ENCODE measurements around the gene PRRX2. TPM values are rescaled to one million over a fixed set of nuclear protein-coding genes. Genes with fewer than 3 reads are reported as not detected.
A peak's percentile ranks its signal among the peaks of the same experiment; 100 is the strongest.

PRRX2 gene
- 1 to 10 TPM; 1.7 to 3.6 TPM for polyA plus RNA-seq

GRCh38 chr9:129665389-129665775 is at the start of gene PRRX2:
PRRX2 (plus strand) TSS chr9:129665647; CDS start chr9:129665868, 221 bp downstream.
- 1% methylated on average over 19 to 37 of the region's 37 CpGs for WGBS, 2 donors
- Histone ChIP-seq H3K36me3 (ENCODE audit: control insufficient read depth in 2 of 2, insufficient read depth in 2 of 2, low read length in 1 of 2) (no peaks in the 10 kb centered on the region), H3K27ac (ENCODE audit: low read depth in 2 of 2, low read length in 1 of 2) (no peak within 1 kb of the TSS)

DNA sequence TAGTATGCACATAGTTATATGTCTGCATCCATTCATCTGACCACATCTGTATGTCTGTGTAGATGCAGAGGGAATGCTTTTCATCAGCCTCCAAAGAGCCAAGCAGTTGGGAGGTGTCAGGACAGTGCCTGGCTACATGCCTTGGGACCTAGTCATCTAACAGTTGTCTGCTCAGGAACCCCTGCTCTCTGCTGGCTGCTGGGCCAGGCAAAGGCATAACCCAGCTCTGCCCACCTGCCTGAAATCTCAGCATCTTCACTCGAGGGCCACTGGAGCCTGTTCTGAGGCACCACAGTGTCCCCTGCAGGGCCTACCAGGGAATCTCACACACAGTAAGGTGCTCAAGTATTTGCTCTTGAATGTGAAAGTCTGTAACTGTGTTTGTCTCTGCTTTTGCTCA is 48.3 kb upstream of the PRRX2 start:
- H3K4me3 ChIP-seq (ENCODE audit: low read depth in 1 of 2, low read length in 2 of 2): no peak overlapping the region
- 4 to 6% methylated on average over 1 of the region's 1 CpG for WGBS, 2 donors
- H3K27me3 ChIP-seq (ENCODE audit: control insufficient read depth in 1 of 2, insufficient read depth in 2 of 2, low read length in 2 of 2): peaks cover 0 to 5% of the 10 kb centered on the region in 2 donors
- H3K36me3 ChIP-seq (ENCODE audit: control insufficient read depth in 2 of 2, insufficient read depth in 2 of 2, low read length in 1 of 2): no peaks in the 10 kb centered on the region
- H3K4me1 ChIP-seq (ENCODE audit: control insufficient read depth in 2 of 2, insufficient read depth in 2 of 2, low read length in 1 of 2): peaks cover 0 to 3% of the 10 kb centered on the region in 2 donors
- no peak overlapping the region for H3K27ac ChIP-seq (ENCODE audit: low read depth in 2 of 2, low read length in 1 of 2)
- H3K9me3 ChIP-seq (ENCODE audit: control insufficient read depth in 2 of 2, insufficient read depth in 1 of 2, low read depth in 1 of 2, low read length in 1 of 2): no peaks in the 10 kb centered on the region

More at GRCh38 chr9:129665389-129665775, at the start of gene PRRX2:
- H3K9me3 ChIP-seq (ENCODE audit: control insufficient read depth in 2 of 2, insufficient read depth in 1 of 2, low read depth in 1 of 2, low read length in 1 of 2): no peaks in the 10 kb centered on the region
- H3K27me3 ChIP-seq (ENCODE audit: control insufficient read depth in 1 of 2, insufficient read depth in 2 of 2, low read length in 2 of 2): peaks cover 0 to 2% of the 10 kb centered on the region in 2 donors
- H3K4me3 ChIP-seq (ENCODE audit: low read depth in 1 of 2, low read length in 2 of 2): peak within 1 kb of the TSS; percentile 41 to 48
- H3K4me1 ChIP-seq (ENCODE audit: control insufficient read depth in 2 of 2, insufficient read depth in 2 of 2, low read length in 1 of 2): peaks cover 0 to 11% of the 10 kb centered on the region in 2 donors

DNA sequence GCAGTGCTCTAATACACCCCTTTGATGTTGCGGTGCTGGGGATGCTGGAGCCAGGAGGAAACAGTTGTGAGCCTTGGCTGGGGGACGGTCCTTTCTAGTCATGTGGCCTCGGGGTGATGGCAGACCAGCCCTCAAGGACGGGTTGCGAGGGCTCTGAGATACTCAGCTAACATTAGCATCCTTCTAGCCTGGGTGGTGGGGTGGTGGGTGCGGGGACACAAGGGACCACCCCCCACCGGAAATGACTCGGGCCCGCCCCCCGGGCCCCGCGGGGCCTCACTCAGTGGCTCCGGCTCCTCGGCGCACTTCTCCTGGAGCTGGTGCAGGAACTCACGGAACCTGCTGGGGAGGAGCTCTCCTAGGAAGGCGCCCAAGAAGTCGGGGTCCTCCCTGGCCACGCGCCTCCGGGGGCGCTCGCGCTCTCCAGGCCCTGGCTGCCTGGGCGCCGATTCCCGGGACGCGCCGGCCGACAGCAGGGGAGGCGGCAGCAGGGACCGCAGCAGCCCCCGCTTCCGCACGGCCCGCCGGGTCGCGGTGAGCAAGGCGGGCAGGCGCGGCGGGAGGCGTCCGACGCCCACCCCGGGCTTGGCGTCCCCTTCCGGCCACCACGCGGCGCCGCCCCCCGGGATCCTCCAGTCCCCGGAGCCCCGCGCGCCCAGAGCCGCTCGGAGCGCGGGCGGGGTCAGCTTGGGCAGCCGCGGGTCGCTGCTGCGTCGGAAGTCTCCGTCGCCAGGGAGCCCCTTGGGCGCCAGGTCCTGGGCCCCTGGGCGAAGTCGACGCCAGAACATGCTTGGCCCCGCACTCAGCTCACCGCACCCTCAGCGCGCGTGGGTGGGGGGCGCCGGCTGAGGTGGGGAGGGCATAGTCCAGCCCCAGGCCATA is 45.4 kb upstream of the PRRX2 start:
- 2% methylated on average over 51 to 82 of the region's 82 CpGs for WGBS, 2 donors
- Histone ChIP-seq H3K36me3 (ENCODE audit: control insufficient read depth in 2 of 2, insufficient read depth in 2 of 2, low read length in 1 of 2) (no peaks in the 10 kb centered on the region), H3K4me1 (ENCODE audit: control insufficient read depth in 2 of 2, insufficient read depth in 2 of 2, low read length in 1 of 2) (peaks cover 0 to 3% of the 10 kb centered on the region in 2 donors), H3K27me3 (ENCODE audit: control insufficient read depth in 1 of 2, insufficient read depth in 2 of 2, low read length in 2 of 2) (peaks cover 0 to 5% of the 10 kb centered on the region in 2 donors), H3K27ac (ENCODE audit: low read depth in 2 of 2, low read length in 1 of 2) (no peak overlapping the region), H3K9me3 (ENCODE audit: control insufficient read depth in 2 of 2, insufficient read depth in 1 of 2, low read depth in 1 of 2, low read length in 1 of 2) (no peaks in the 10 kb centered on the region), H3K4me3 (ENCODE audit: low read depth in 1 of 2, low read length in 2 of 2) (peak overlapping the region; percentile 31 to 46)

DNA sequence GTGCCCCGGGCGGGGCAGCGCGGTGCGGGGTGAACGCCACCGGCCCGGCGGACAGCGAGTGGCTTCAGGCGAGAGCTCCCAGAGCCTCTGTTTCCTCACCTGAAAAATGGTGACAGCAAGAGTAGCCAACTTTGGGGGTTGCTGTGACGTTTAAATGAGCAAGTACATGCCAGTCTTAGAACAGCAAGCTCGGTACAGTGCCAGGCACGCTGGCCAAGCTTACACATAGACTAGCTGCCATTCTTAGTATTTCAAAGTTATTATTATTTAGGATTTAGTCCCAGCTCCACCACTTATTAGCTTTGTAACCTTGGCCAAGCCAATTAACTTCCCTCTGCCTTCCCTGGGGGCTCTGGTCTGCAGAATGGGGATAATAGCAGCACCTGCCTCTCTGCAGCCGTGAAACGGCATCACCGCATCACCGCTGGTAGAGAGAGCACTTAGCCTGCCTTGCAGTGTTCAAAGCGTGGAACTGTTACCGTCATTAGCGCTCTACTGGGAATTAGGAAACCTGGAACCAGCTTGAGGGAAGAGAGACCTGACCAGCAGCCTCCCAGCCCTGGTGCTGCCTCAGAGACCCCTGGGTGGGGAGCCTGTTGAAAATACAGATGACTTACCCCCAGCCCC is 44.7 kb upstream of the PRRX2 start, which contains the start of gene C9orf50:
Gene C9orf50, minus strand, starts transcription at position 433 of the 627 bp plus-strand sequence. CDS start 527 bp downstream, outside the sequence.
- H3K27ac ChIP-seq (ENCODE audit: low read depth in 2 of 2, low read length in 1 of 2): no peak within 1 kb of the TSS
- peaks cover 0 to 5% of the 10 kb centered on the region in 2 donors for H3K27me3 ChIP-seq (ENCODE audit: control insufficient read depth in 1 of 2, insufficient read depth in 2 of 2, low read length in 2 of 2)
- peak within 1 kb of the TSS; percentile 31 to 46 for H3K4me3 ChIP-seq (ENCODE audit: low read depth in 1 of 2, low read length in 2 of 2)
- H3K36me3 ChIP-seq (ENCODE audit: control insufficient read depth in 2 of 2, insufficient read depth in 2 of 2, low read length in 1 of 2): no peaks in the 10 kb centered on the region
- peaks cover 3 to 4% of the 10 kb centered on the region in 2 donors for H3K4me1 ChIP-seq (ENCODE audit: control insufficient read depth in 2 of 2, insufficient read depth in 2 of 2, low read length in 1 of 2)
- no peaks in the 10 kb centered on the region for H3K9me3 ChIP-seq (ENCODE audit: control insufficient read depth in 2 of 2, insufficient read depth in 1 of 2, low read depth in 1 of 2, low read length in 1 of 2)
- 20 to 22% methylated on average over 21 of the region's 21 CpGs for WGBS, 2 donors

DNA sequence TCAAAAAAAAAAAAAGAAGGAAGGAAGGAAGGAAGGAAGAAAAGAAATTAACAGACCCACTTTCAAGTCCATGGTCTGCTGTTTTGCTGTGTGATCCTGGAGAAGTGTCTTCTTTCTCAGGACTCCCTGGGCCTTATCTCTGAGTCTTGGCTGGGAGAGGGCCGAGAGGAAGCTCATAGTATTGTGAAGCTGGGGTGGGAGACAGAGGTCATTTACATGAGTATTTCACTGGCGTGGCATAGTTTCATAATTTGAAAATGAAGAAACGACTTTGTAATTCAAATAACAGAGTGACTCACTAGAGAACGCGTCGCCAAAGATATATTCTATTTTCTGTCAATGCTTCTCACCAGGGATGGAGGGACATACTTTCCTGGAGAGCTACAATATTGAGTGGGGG is 42.1 kb upstream of the PRRX2 start:
- Histone ChIP-seq H3K9me3 (ENCODE audit: control insufficient read depth in 2 of 2, insufficient read depth in 1 of 2, low read depth in 1 of 2, low read length in 1 of 2) (no peaks in the 10 kb centered on the region), H3K27ac (ENCODE audit: low read depth in 2 of 2, low read length in 1 of 2) (no peak overlapping the region), H3K27me3 (ENCODE audit: control insufficient read depth in 1 of 2, insufficient read depth in 2 of 2, low read length in 2 of 2) (peaks cover 0 to 5% of the 10 kb centered on the region in 2 donors), H3K36me3 (ENCODE audit: control insufficient read depth in 2 of 2, insufficient read depth in 2 of 2, low read length in 1 of 2) (no peaks in the 10 kb centered on the region), H3K4me1 (ENCODE audit: control insufficient read depth in 2 of 2, insufficient read depth in 2 of 2, low read length in 1 of 2) (peaks cover 7 to 15% of the 10 kb centered on the region in 2 donors), H3K4me3 (ENCODE audit: low read depth in 1 of 2, low read length in 2 of 2) (no peak overlapping the region)
- 63 to 68% methylated on average over 6 of the region's 6 CpGs for WGBS, 2 donors

DNA sequence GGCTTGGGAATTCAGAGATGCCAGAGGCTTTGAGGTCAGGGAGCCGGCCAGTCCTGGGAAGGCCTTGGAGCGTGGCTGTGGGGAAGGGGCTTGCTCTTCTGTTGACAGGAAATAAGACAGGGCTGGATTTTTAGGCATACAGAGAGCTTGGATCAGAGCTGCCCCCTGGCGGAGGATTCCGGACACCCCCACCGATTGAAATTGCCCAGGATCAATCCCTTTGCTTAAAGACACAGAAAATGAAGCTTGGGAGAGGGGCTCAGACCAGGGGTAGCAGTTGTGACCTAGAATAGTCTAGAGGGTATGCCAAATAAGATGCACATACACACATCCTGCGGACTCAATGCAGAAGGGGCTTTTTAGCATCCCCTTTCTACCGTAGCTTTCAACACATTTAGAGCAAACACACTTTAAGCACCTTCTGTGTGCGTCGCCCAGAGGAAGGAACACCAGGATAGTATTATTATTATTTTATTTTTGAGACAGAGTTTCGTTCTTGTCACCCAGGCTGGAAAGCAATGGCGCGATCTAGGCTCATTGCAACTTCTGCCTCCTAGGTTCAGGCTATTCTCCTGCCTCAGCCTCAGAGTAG is 41.2 kb upstream of the PRRX2 start:
- peaks cover 0 to 5% of the 10 kb centered on the region in 2 donors for H3K27me3 ChIP-seq (ENCODE audit: control insufficient read depth in 1 of 2, insufficient read depth in 2 of 2, low read length in 2 of 2)
- no peak overlapping the region for H3K4me3 ChIP-seq (ENCODE audit: low read depth in 1 of 2, low read length in 2 of 2)
- H3K9me3 ChIP-seq (ENCODE audit: control insufficient read depth in 2 of 2, insufficient read depth in 1 of 2, low read depth in 1 of 2, low read length in 1 of 2): no peaks in the 10 kb centered on the region
- H3K27ac ChIP-seq (ENCODE audit: low read depth in 2 of 2, low read length in 1 of 2): no peak overlapping the region
- 34 to 37% methylated on average over 12 of the region's 12 CpGs for WGBS, 2 donors
- peaks cover 10 to 15% of the 10 kb centered on the region in 2 donors for H3K4me1 ChIP-seq (ENCODE audit: control insufficient read depth in 2 of 2, insufficient read depth in 2 of 2, low read length in 1 of 2)
- H3K36me3 ChIP-seq (ENCODE audit: control insufficient read depth in 2 of 2, insufficient read depth in 2 of 2, low read length in 1 of 2): no peaks in the 10 kb centered on the region

- WGBS, 2 donors: 31 to 33% methylated on average over 9 of the region's 9 CpGs
- Histone ChIP-seq H3K4me3 (ENCODE audit: low read depth in 1 of 2, low read length in 2 of 2) (no peak overlapping the region), H3K36me3 (ENCODE audit: control insufficient read depth in 2 of 2, insufficient read depth in 2 of 2, low read length in 1 of 2) (no peaks in the 10 kb centered on the region), H3K9me3 (ENCODE audit: control insufficient read depth in 2 of 2, insufficient read depth in 1 of 2, low read depth in 1 of 2, low read length in 1 of 2) (no peaks in the 10 kb centered on the region), H3K27me3 (ENCODE audit: control insufficient read depth in 1 of 2, insufficient read depth in 2 of 2, low read length in 2 of 2) (peaks cover 0 to 2% of the 10 kb centered on the region in 2 donors), H3K4me1 (ENCODE audit: control insufficient read depth in 2 of 2, insufficient read depth in 2 of 2, low read length in 1 of 2) (peaks cover 10 to 15% of the 10 kb centered on the region in 2 donors), H3K27ac (ENCODE audit: low read depth in 2 of 2, low read length in 1 of 2) (no peak overlapping the region)
These were observed 40.5 kb upstream of the PRRX2 start for GRCh38 chr9:129624947-129625346.

- 0 to 1% methylated on average over 54 to 55 of the region's 55 CpGs for WGBS, 2 donors
- Histone ChIP-seq H3K4me3 (ENCODE audit: low read depth in 1 of 2, low read length in 2 of 2) (peak within 1 kb of the TSS; percentile 74 to 86), H3K27ac (ENCODE audit: low read depth in 2 of 2, low read length in 1 of 2) (peak within 1 kb of the TSS; percentile 91 to 94), H3K9me3 (ENCODE audit: control insufficient read depth in 2 of 2, insufficient read depth in 1 of 2, low read depth in 1 of 2, low read length in 1 of 2) (no peaks in the 10 kb centered on the region), H3K36me3 (ENCODE audit: control insufficient read depth in 2 of 2, insufficient read depth in 2 of 2, low read length in 1 of 2) (peaks cover 0 to 3% of the 10 kb centered on the region in 2 donors), H3K4me1 (ENCODE audit: control insufficient read depth in 2 of 2, insufficient read depth in 2 of 2, low read length in 1 of 2) (peaks cover 18% of the 10 kb centered on the region in 2 donors), H3K27me3 (ENCODE audit: control insufficient read depth in 1 of 2, insufficient read depth in 2 of 2, low read length in 2 of 2) (no peaks in the 10 kb centered on the region)
These were observed 39.3 kb upstream of the PRRX2 start, which contains the start of gene NTMT1 for GRCh38 chr9:129626079-129626624. NTMT1 (plus strand) TSS chr9:129626163; CDS start chr9:129632704, 6,541 bp downstream.

All from esophagus (tissue), 2 donors.